GM21381 (cell line): ENCODE results near the gene RPS6KA2.

Experiments used
- ATAC-seq: cut with Tn5 transposase; IDR thresholded peaks from one replicate; pipeline ENCODE4 v1.9.1; 2021; ENCODE audit warnings: mild to moderate bottlenecking, moderate library complexity; ENCODE audit not compliant: unreplicated experiment

Gene RPS6KA2

GRCh38 chr6:166616261-166617238, 10.5 kb downstream of the RPS6KA2 start:
- no peak for ATAC-seq

- no peak for ATAC-seq
Measured at GRCh38 chr6:166615059-166615770, 11.8 kb downstream of the RPS6KA2 start.

- ATAC-seq, result no peak
Measured at GRCh38 chr6:166614589-166614988, 12.5 kb downstream of the RPS6KA2 start.

- no peak for ATAC-seq
Measured at GRCh38 chr6:166614171-166614583, 12.9 kb downstream of the RPS6KA2 start.

GRCh38 chr6:166613027-166613426, 14.0 kb downstream of the RPS6KA2 start:
- ATAC-seq, result no peak

GRCh38 chr6:166612471-166612881, 14.6 kb downstream of the RPS6KA2 start:
- no peak for ATAC-seq

GRCh38 chr6:166611631-166612030, 15.4 kb downstream of the RPS6KA2 start:
- ATAC-seq, result no peak

GRCh38 chr6:166610069-166610468, 17.0 kb downstream of the RPS6KA2 start:
- ATAC-seq, result no peak

- no peak for ATAC-seq
Measured at GRCh38 chr6:166608774-166609173, 18.3 kb downstream of the RPS6KA2 start.

GRCh38 chr6:166605752-166606151, 21.3 kb downstream of the RPS6KA2 start:
- no peak for ATAC-seq

- no peak for ATAC-seq
Measured at GRCh38 chr6:166604911-166605310, 22.1 kb downstream of the RPS6KA2 start.

- no peak for ATAC-seq
Measured at GRCh38 chr6:166604328-166604727, 22.7 kb downstream of the RPS6KA2 start.

- ATAC-seq, result no peak
Measured at GRCh38 chr6:166603043-166603690, 23.9 kb downstream of the RPS6KA2 start.

- ATAC-seq, result no peak
Measured at GRCh38 chr6:166601956-166602355, 25.1 kb downstream of the RPS6KA2 start.

GRCh38 chr6:166600931-166601330, 26.1 kb downstream of the RPS6KA2 start:
- no peak for ATAC-seq

GRCh38 chr6:166599205-166599604, 27.8 kb downstream of the RPS6KA2 start:
- no peak for ATAC-seq

- ATAC-seq, result no peak
Measured at GRCh38 chr6:166598441-166599138, 28.5 kb downstream of the RPS6KA2 start.

- ATAC-seq, result no peak
Measured at GRCh38 chr6:166597711-166598440, 29.2 kb downstream of the RPS6KA2 start.

GRCh38 chr6:166596776-166597507, 30.1 kb downstream of the RPS6KA2 start:
- no peak for ATAC-seq
